Measurements from ENCODE around the gene MYOM1.

MYOM1 gene

DNA sequence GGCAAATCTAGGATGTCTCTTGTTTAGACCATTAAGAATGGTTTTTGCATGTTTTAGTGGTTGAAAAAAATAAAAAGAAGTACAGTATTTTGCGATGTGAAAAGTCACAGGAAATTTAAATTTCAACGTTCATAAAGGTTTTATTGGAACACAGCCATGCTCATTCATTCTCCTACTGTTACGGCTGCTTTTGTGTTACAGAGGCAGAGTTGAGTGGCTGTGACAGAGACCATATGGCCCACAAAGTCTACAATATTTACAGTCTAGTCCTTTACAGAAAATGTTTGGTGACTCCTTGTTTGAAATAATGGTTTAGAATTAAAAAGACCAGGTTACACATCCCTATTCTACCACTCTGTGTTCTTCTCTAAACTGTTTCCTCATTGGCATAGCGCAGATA is 48.1 kb downstream of the MYOM1 start:
- H3K4me3 ChIP-seq (ENCODE audit: low read depth, low read length), result no peak overlapping the region
- H3K27ac ChIP-seq (ENCODE audit: low read depth, low read length), result no peak overlapping the region
- no peak overlapping the region for H2BK120ac ChIP-seq (ENCODE audit: insufficient read depth, low read length, poor library complexity)
- no peaks in the 10 kb centered on the region for H3K79me1 ChIP-seq (ENCODE audit: low read length)
- no peak overlapping the region for H2BK12ac ChIP-seq (ENCODE audit: low read length)
- H2AK5ac ChIP-seq (ENCODE audit: low read length), result no peak overlapping the region
- H3K4me1 ChIP-seq (ENCODE audit: control insufficient read depth in 1 of 2, insufficient read depth in 2 of 2, low read length in 2 of 2), result no peaks in the 10 kb centered on the region
- DNase-seq, result no peak
- H3K14ac ChIP-seq (ENCODE audit: low read length), result no peak overlapping the region
- H3K4ac ChIP-seq (ENCODE audit: low read depth, low read length), result no peak overlapping the region
- no peak overlapping the region for H2AFZ ChIP-seq (ENCODE audit: insufficient read depth, low read length, poor library complexity)
- no peak overlapping the region for H4K91ac ChIP-seq (ENCODE audit: low read depth, low read length)
- no peak overlapping the region for H4K12ac ChIP-seq (ENCODE audit: low read depth, low read length)
- H3K27me3 ChIP-seq (ENCODE audit: insufficient read depth, low read length), result no peaks in the 10 kb centered on the region
- WGBS (ENCODE audit: extremely low coverage, insufficient coverage, insufficient read length), result no CpG with 5 or more reads among the region's 4 CpGs
- H2BK5ac ChIP-seq (ENCODE audit: low read depth, low read length, poor library complexity), result no peak overlapping the region
- no peak overlapping the region for H3K9ac ChIP-seq (ENCODE audit: low read length)
- H3K4me2 ChIP-seq (ENCODE audit: low read length), result no peak overlapping the region
- H3K23ac ChIP-seq (ENCODE audit: low read length), result no peak overlapping the region
- H3K9me3 ChIP-seq (ENCODE audit: insufficient read depth, low read depth, low read length), result no peaks in the 10 kb centered on the region
- H3K18ac ChIP-seq (ENCODE audit: low read length), result no peak overlapping the region
- no peak overlapping the region for H4K8ac ChIP-seq (ENCODE audit: low read depth, low read length)
- H3K36me3 ChIP-seq (ENCODE audit: control insufficient read depth in 1 of 2, insufficient read depth in 2 of 2, low read length in 2 of 2), result no peaks in the 10 kb centered on the region
- no peaks in the 10 kb centered on the region for H3K79me2 ChIP-seq (ENCODE audit: control insufficient read depth, insufficient read depth, low read length, poor library complexity)

DNA sequence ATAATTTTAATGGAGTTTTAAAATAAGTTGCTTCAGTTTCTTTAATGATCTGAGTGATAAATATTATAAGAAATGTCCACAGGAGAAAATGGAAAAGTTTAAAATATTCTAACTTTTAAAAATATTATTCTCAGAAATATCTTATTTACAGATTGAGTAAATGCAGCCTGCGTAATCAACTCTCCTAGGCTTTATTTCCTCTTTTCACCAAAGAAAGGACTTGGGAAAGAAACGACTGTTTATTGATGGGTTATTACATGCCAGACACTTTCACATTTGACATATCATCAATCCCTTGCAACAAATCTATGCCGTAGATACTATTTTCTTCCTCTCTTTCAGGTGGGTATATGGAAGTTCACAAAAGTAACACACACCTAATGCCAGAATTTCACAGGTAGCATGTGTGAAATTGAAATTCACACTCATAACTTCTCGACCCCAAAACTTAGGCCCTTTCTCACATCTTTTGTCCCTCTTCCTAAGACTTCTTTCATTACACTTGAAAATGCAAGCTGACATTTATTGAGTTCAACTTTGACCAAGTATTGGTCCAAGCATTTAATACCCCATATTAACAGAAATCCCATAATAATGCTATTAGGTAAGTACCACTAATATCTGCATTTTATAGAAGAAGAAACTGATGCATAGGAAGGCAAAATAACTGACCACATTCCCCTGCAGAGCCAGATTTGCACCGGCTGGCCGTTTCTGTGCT is 49.2 kb downstream of the MYOM1 start:
- Histone ChIP-seq H3K18ac (ENCODE audit: low read length) (no peak overlapping the region), H3K9me3 (ENCODE audit: insufficient read depth, low read depth, low read length) (peaks cover 3% of the 10 kb centered on the region), H4K91ac (ENCODE audit: low read depth, low read length) (no peak overlapping the region), H3K36me3 (ENCODE audit: control insufficient read depth in 1 of 2, insufficient read depth in 2 of 2, low read length in 2 of 2) (no peaks in the 10 kb centered on the region), H3K4me1 (ENCODE audit: control insufficient read depth in 1 of 2, insufficient read depth in 2 of 2, low read length in 2 of 2) (no peaks in the 10 kb centered on the region), H2BK12ac (ENCODE audit: low read length) (no peak overlapping the region), H3K9ac (ENCODE audit: low read length) (no peak overlapping the region), H3K23ac (ENCODE audit: low read length) (no peak overlapping the region), H2AK5ac (ENCODE audit: low read length) (no peak overlapping the region), H3K27ac (ENCODE audit: low read depth, low read length) (no peak overlapping the region), H3K79me1 (ENCODE audit: low read length) (no peaks in the 10 kb centered on the region), H3K27me3 (ENCODE audit: insufficient read depth, low read length) (no peaks in the 10 kb centered on the region), H4K12ac (ENCODE audit: low read depth, low read length) (no peak overlapping the region), H2BK120ac (ENCODE audit: insufficient read depth, low read length, poor library complexity) (no peak overlapping the region), H2AFZ (ENCODE audit: insufficient read depth, low read length, poor library complexity) (no peak overlapping the region), H2BK5ac (ENCODE audit: low read depth, low read length, poor library complexity) (no peak overlapping the region), H3K14ac (ENCODE audit: low read length) (no peak overlapping the region), H4K8ac (ENCODE audit: low read depth, low read length) (no peak overlapping the region), H3K4me3 (ENCODE audit: low read depth, low read length) (no peak overlapping the region), H3K4ac (ENCODE audit: low read depth, low read length) (no peak overlapping the region), H3K4me2 (ENCODE audit: low read length) (no peak overlapping the region), H3K79me2 (ENCODE audit: control insufficient read depth, insufficient read depth, low read length, poor library complexity) (no peaks in the 10 kb centered on the region)
- no peak for DNase-seq
- no CpG with 5 or more reads among the region's 6 CpGs for WGBS (ENCODE audit: extremely low coverage, insufficient coverage, insufficient read length)

DNA sequence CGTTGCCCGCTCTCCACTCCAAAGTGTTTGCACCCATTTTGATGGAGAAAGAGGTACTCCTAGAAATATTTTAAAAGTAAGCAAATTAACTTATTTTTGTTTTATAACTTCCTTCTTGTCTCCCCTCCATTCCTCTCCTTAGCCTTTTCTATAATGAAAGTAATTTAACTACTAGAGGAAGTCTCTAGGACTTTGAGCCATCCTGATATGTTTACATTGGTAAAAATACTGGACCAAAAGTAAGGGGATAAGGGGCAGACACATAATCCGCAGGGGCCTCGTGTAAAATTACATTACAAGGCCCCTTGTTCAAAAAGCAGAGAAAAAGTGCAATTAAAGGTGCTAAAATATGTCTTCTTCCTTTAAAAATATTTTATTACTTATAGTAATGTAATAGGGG is 55.4 kb downstream of the MYOM1 start:
- H3K18ac ChIP-seq (ENCODE audit: low read length), result no peak overlapping the region
- H3K9me3 ChIP-seq (ENCODE audit: insufficient read depth, low read depth, low read length), result peaks cover 3% of the 10 kb centered on the region
- no peak overlapping the region for H4K12ac ChIP-seq (ENCODE audit: low read depth, low read length)
- WGBS (ENCODE audit: extremely low coverage, insufficient coverage, insufficient read length), result no CpG with 5 or more reads among the region's 4 CpGs
- no peak overlapping the region for H3K4ac ChIP-seq (ENCODE audit: low read depth, low read length)
- no peak overlapping the region for H2BK12ac ChIP-seq (ENCODE audit: low read length)
- H3K4me3 ChIP-seq (ENCODE audit: low read depth, low read length), result no peak overlapping the region
- H3K9ac ChIP-seq (ENCODE audit: low read length), result no peak overlapping the region
- no peaks in the 10 kb centered on the region for H3K36me3 ChIP-seq (ENCODE audit: control insufficient read depth in 1 of 2, insufficient read depth in 2 of 2, low read length in 2 of 2)
- no peak overlapping the region for H4K91ac ChIP-seq (ENCODE audit: low read depth, low read length)
- no peaks in the 10 kb centered on the region for H3K27me3 ChIP-seq (ENCODE audit: insufficient read depth, low read length)
- no peak overlapping the region for H3K27ac ChIP-seq (ENCODE audit: low read depth, low read length)
- no peak overlapping the region for H4K8ac ChIP-seq (ENCODE audit: low read depth, low read length)
- H3K79me2 ChIP-seq (ENCODE audit: control insufficient read depth, insufficient read depth, low read length, poor library complexity), result no peaks in the 10 kb centered on the region
- no peak overlapping the region for H2AK5ac ChIP-seq (ENCODE audit: low read length)
- H3K23ac ChIP-seq (ENCODE audit: low read length), result no peak overlapping the region
- no peak overlapping the region for H3K14ac ChIP-seq (ENCODE audit: low read length)
- no peaks in the 10 kb centered on the region for H3K4me1 ChIP-seq (ENCODE audit: control insufficient read depth in 1 of 2, insufficient read depth in 2 of 2, low read length in 2 of 2)
- no peak overlapping the region for H3K4me2 ChIP-seq (ENCODE audit: low read length)
- H2AFZ ChIP-seq (ENCODE audit: insufficient read depth, low read length, poor library complexity), result no peak overlapping the region
- no peaks in the 10 kb centered on the region for H3K79me1 ChIP-seq (ENCODE audit: low read length)
- no peak overlapping the region for H2BK120ac ChIP-seq (ENCODE audit: insufficient read depth, low read length, poor library complexity)
- DNase-seq, result no peak
- no peak overlapping the region for H2BK5ac ChIP-seq (ENCODE audit: low read depth, low read length, poor library complexity)

DNA sequence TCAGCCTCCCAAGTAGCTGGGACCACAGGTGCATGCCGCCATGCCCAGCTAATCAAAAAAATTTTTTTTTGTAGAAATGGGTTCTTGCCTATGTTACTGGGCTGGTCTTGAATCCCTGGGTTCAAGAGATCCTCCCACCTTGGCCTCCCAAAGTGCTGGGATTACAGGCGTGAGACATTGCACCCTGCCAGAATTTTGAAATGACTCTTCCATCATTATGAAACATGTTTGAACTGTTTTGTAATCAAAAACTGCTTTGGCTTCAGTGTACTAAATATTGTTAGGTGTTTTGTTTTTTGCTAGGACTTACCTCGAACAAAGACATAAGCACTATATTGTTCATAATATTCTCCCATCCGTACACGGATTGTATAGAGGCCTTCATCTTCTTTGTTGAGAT is 55.8 kb downstream of the MYOM1 start:
- Histone ChIP-seq H3K79me2 (ENCODE audit: control insufficient read depth, insufficient read depth, low read length, poor library complexity) (no peaks in the 10 kb centered on the region), H3K4me3 (ENCODE audit: low read depth, low read length) (no peak overlapping the region), H3K9ac (ENCODE audit: low read length) (no peak overlapping the region), H3K27me3 (ENCODE audit: insufficient read depth, low read length) (no peaks in the 10 kb centered on the region), H2BK12ac (ENCODE audit: low read length) (no peak overlapping the region), H3K79me1 (ENCODE audit: low read length) (no peaks in the 10 kb centered on the region), H3K4me1 (ENCODE audit: control insufficient read depth in 1 of 2, insufficient read depth in 2 of 2, low read length in 2 of 2) (no peaks in the 10 kb centered on the region), H2BK5ac (ENCODE audit: low read depth, low read length, poor library complexity) (no peak overlapping the region), H3K4me2 (ENCODE audit: low read length) (no peak overlapping the region), H2AFZ (ENCODE audit: insufficient read depth, low read length, poor library complexity) (no peak overlapping the region), H3K18ac (ENCODE audit: low read length) (no peak overlapping the region), H2BK120ac (ENCODE audit: insufficient read depth, low read length, poor library complexity) (no peak overlapping the region), H2AK5ac (ENCODE audit: low read length) (no peak overlapping the region), H3K9me3 (ENCODE audit: insufficient read depth, low read depth, low read length) (peaks cover 3% of the 10 kb centered on the region), H4K12ac (ENCODE audit: low read depth, low read length) (no peak overlapping the region), H3K14ac (ENCODE audit: low read length) (no peak overlapping the region), H3K23ac (ENCODE audit: low read length) (no peak overlapping the region), H3K27ac (ENCODE audit: low read depth, low read length) (no peak overlapping the region), H4K8ac (ENCODE audit: low read depth, low read length) (no peak overlapping the region), H3K36me3 (ENCODE audit: control insufficient read depth in 1 of 2, insufficient read depth in 2 of 2, low read length in 2 of 2) (no peaks in the 10 kb centered on the region), H4K91ac (ENCODE audit: low read depth, low read length) (no peak overlapping the region), H3K4ac (ENCODE audit: low read depth, low read length) (no peak overlapping the region)
- no CpG with 5 or more reads among the region's 5 CpGs for WGBS (ENCODE audit: extremely low coverage, insufficient coverage, insufficient read length)
- no peak for DNase-seq
